Endothelial cell (in vitro differentiated cells): Measurements from ENCODE around the gene SYDE1. TPM values are rescaled to one million over a fixed set of nuclear protein-coding genes. Genes with fewer than 3 reads are reported as not detected.

ENCODE experiments used
- DNase-seq: peaks from one replicate; pipeline ENCODE4 v3.0.0; 2021; ENCODE audit warnings: low spot score
- H3K27ac Mint-ChIP-seq: one replicate; pipeline ENCODE4 v1.8.0; 2021; ENCODE audit warnings: mixed read lengths, inconsistent platforms; ENCODE audit not compliant: unreplicated experiment
- H3K27me3 Mint-ChIP-seq: one replicate; pipeline ENCODE4 v1.8.0; 2021; ENCODE audit warnings: mild to moderate bottlenecking, moderate library complexity, mixed read lengths, inconsistent platforms; ENCODE audit not compliant: unreplicated experiment
- H3K36me3 Mint-ChIP-seq: one replicate; pipeline ENCODE4 v1.8.0; 2021; ENCODE audit warnings: mild to moderate bottlenecking, low read depth, mixed read lengths, inconsistent platforms; ENCODE audit not compliant: unreplicated experiment
- H3K4me1 Mint-ChIP-seq: one replicate; pipeline ENCODE4 v1.8.0; 2021; ENCODE audit warnings: mild to moderate bottlenecking, mixed read lengths, inconsistent platforms; ENCODE audit not compliant: unreplicated experiment
- H3K4me3 Mint-ChIP-seq: one replicate; pipeline ENCODE4 v1.8.0; 2021; ENCODE audit warnings: mild to moderate bottlenecking, mixed read lengths, inconsistent platforms; ENCODE audit not compliant: unreplicated experiment
- H3K9me3 Mint-ChIP-seq: one replicate; pipeline ENCODE4 v1.8.0; 2021; ENCODE audit warnings: mixed read lengths, inconsistent platforms; ENCODE audit not compliant: unreplicated experiment
- CTCF ChIP-seq: fragments of 200-600 bp; sonication (generic); IDR thresholded peaks from one replicate; pipeline ENCODE4 v1.5.0; 2021; ENCODE audit warnings: antibody characterized with exemption; ENCODE audit not compliant: unreplicated experiment
- total RNA-seq: library from RNA; stranded (reverse); fragmentation: NEBNext Ultra II Directional; extraction: Animal tissue kit (Norgen Biotek cat#: 25700); gene quantifications from one replicate; pipeline ENCODE4 v1.2.1, GENCODE V29; 2021; ENCODE audit not compliant: unreplicated experiment

Gene SYDE1
- total RNA-seq, 1 donor from 2014 or later = 43.5 TPM

GRCh38 chr19:15142313-15142712 is 35.1 kb downstream of the SYDE1 start:
- peaks cover 5% of the 10 kb centered on the region for H3K36me3 Mint-ChIP-seq
- H3K9me3 Mint-ChIP-seq = peaks cover 6% of the 10 kb centered on the region
- no peak overlapping the region for H3K27ac Mint-ChIP-seq
- H3K4me1 Mint-ChIP-seq = no peaks in the 10 kb centered on the region
- TF ChIP-seq CTCF = no peak
- peaks cover 4% of the 10 kb centered on the region for H3K27me3 Mint-ChIP-seq
- DNase-seq = no peak
- no peak overlapping the region for H3K4me3 Mint-ChIP-seq

GRCh38 chr19:15144046-15144646 is 36.9 kb downstream of the SYDE1 start:
- H3K36me3 Mint-ChIP-seq = peaks cover 5% of the 10 kb centered on the region
- H3K27me3 Mint-ChIP-seq = peaks cover 4% of the 10 kb centered on the region
- no peak for DNase-seq
- H3K27ac Mint-ChIP-seq = no peak overlapping the region
- H3K4me3 Mint-ChIP-seq = no peak overlapping the region
- no peak for TF ChIP-seq CTCF
- peaks cover 3% of the 10 kb centered on the region for H3K9me3 Mint-ChIP-seq
- H3K4me1 Mint-ChIP-seq = no peaks in the 10 kb centered on the region

GRCh38 chr19:15147090-15147489 is 39.9 kb downstream of the SYDE1 start:
- Mint-ChIP-seq H3K27ac (no peak overlapping the region), H3K4me3 (no peak overlapping the region), H3K9me3 (no peaks in the 10 kb centered on the region), H3K27me3 (no peaks in the 10 kb centered on the region), H3K36me3 (no peaks in the 10 kb centered on the region), H3K4me1 (no peaks in the 10 kb centered on the region)
- no peak for DNase-seq
- no peak for TF ChIP-seq CTCF

GRCh38 chr19:15149737-15150136 is 42.5 kb downstream of the SYDE1 start:
- Mint-ChIP-seq H3K9me3 (no peaks in the 10 kb centered on the region), H3K27me3 (peaks cover 3% of the 10 kb centered on the region), H3K27ac (no peak overlapping the region), H3K4me1 (peaks cover 6% of the 10 kb centered on the region), H3K4me3 (no peak overlapping the region), H3K36me3 (peaks cover 7% of the 10 kb centered on the region)
- no peak for DNase-seq
- no peak for TF ChIP-seq CTCF

GRCh38 chr19:15154002-15154612 is 46.9 kb downstream of the SYDE1 start:
- TF ChIP-seq CTCF = peak; percentile 71
- Mint-ChIP-seq H3K9me3 (no peaks in the 10 kb centered on the region), H3K27me3 (peaks cover 3% of the 10 kb centered on the region), H3K36me3 (peaks cover 19% of the 10 kb centered on the region), H3K27ac (no peak overlapping the region), H3K4me3 (no peak overlapping the region), H3K4me1 (peaks cover 6% of the 10 kb centered on the region)
- DNase-seq = peak; percentile 51
